ENCODE measurements around the gene CCDC8.
"Not testable (repeated sequence)": the region's sequence is repeated elsewhere in the genome, so short reads cannot be mapped to it uniquely, and the experiment has no call there.

CCDC8 gene

GRCh38 chr19:46427518-46428045, 14.2 kb upstream of the CCDC8 start:
- DNase-seq: no peak

GRCh38 chr19:46426506-46427162, 13.3 kb upstream of the CCDC8 start:
- peak; percentile 72 for DNase-seq

- DNase-seq: no peak
These were observed 12.7 kb upstream of the CCDC8 start for GRCh38 chr19:46426035-46426505.

GRCh38 chr19:46423188-46423587, 9.8 kb upstream of the CCDC8 start:
- DNase-seq: no peak

GRCh38 chr19:46422344-46422743, 9.0 kb upstream of the CCDC8 start:
- no peak for DNase-seq

GRCh38 chr19:46420056-46420455, 6.7 kb upstream of the CCDC8 start:
- no peak for DNase-seq

- DNase-seq: peak; percentile 84
These were observed 2.7 kb upstream of the CCDC8 start for GRCh38 chr19:46415804-46416709.

- not testable (repeated sequence) for DNase-seq
These were observed 1.5 kb upstream of the CCDC8 start for GRCh38 chr19:46414899-46415298.

GRCh38 chr19:46412650-46413261, 608 bp downstream of the CCDC8 start:
- DNase-seq: no peak

- DNase-seq: no peak
These were observed 1.3 kb downstream of the CCDC8 start for GRCh38 chr19:46411925-46412649.

- no peak for DNase-seq
These were observed 2.1 kb downstream of the CCDC8 start for GRCh38 chr19:46411088-46411924.

GRCh38 chr19:46410205-46411087, 2.9 kb downstream of the CCDC8 start:
- DNase-seq: no peak

- DNase-seq: no peak
These were observed 4.2 kb downstream of the CCDC8 start for GRCh38 chr19:46409191-46409590.

GRCh38 chr19:46408664-46409039, 4.7 kb downstream of the CCDC8 start:
- DNase-seq: no peak

GRCh38 chr19:46407856-46408663, 5.3 kb downstream of the CCDC8 start:
- DNase-seq: no peak

GRCh38 chr19:46406976-46407375, 6.4 kb downstream of the CCDC8 start:
- no peak for DNase-seq

GRCh38 chr19:46404753-46405468, 8.5 kb downstream of the CCDC8 start:
- DNase-seq: no peak

GRCh38 chr19:46404055-46404752, 9.2 kb downstream of the CCDC8 start:
- peak; percentile 11 for DNase-seq
